OCI-LY7 (cell line): ENCODE results near the gene TRABD2B. TPM values are rescaled to one million over a fixed set of nuclear protein-coding genes. Genes with fewer than 3 reads are reported as not detected.

Experiments
- BruUV-seq: library from RNA; stranded (reverse); fragments of 400-500 nt; replicated peaks from 2 replicates; lab custom pipeline; 2021; lab: Mats Ljungman, UMichigan
- CTCF ChIA-PET: fragments of 300-600 bp; sonication (Branson Sonifier 250); formaldehyde crosslinking; loops from one replicate; lab custom pipeline; 2022; ENCODE audit warnings: antibody characterized with exemption; ENCODE audit not compliant: unreplicated experiment; lab: Charles Lee
- POLR2A ChIA-PET: fragments of 300-600 bp; sonication (Branson Sonifier 250); formaldehyde crosslinking; loops from one replicate; lab custom pipeline; 2022; ENCODE audit warnings: antibody characterized with exemption; lab: Charles Lee
- DNase-seq: peaks from one replicate; pipeline ENCODE4 v3.0.0-alpha.2; 2015; ENCODE audit warnings: low spot score
- H2AFZ ChIP-seq: fragments of 200-600 bp; sonication (generic), shearing (Covaris generic); 2 replicates; pipeline ENCODE4 v1.6.1; 2014; ENCODE audit warnings: mild to moderate bottlenecking, antibody characterized with exemption, low read length, moderate library complexity
- H3K27ac ChIP-seq: fragments of 200-600 bp; sonication (generic); 2 replicates; pipeline ENCODE4 v1.5.1; 2014; ENCODE audit warnings: mixed run types, low read depth, mild to moderate bottlenecking, moderate library complexity, low read length, inconsistent platforms; ENCODE audit not compliant: poor library complexity, severe bottlenecking
- H3K36me3 ChIP-seq: fragments of 200-600 bp; sonication (generic); 2 replicates; pipeline ENCODE4 v1.6.1; 2014; ENCODE audit warnings: mild to moderate bottlenecking, antibody characterized with exemption, low read length, moderate library complexity, mixed read lengths; ENCODE audit not compliant: insufficient read depth
- H3K4me1 ChIP-seq: fragments of 200-600 bp; sonication (generic); 2 replicates; pipeline ENCODE4 v1.5.1; 2014; ENCODE audit warnings: mild to moderate bottlenecking, low read length; ENCODE audit not compliant: insufficient read depth, poor library complexity, severe bottlenecking
- H3K4me2 ChIP-seq: fragments of 200-600 bp; sonication (generic); 2 replicates; pipeline ENCODE4 v1.6.1; 2014; ENCODE audit warnings: mild to moderate bottlenecking, low read length
- H3K4me3 ChIP-seq: fragments of 200-600 bp; sonication (generic); 2 replicates; pipeline ENCODE4 v1.5.1; 2014; ENCODE audit warnings: mild to moderate bottlenecking, low read depth, low read length; ENCODE audit not compliant: poor library complexity, severe bottlenecking
- H3K79me2 ChIP-seq: fragments of 200-600 bp; sonication (generic); 2 replicates; pipeline ENCODE4 v1.6.1; 2016; ENCODE audit warnings: low read depth, mild to moderate bottlenecking, low read length, moderate library complexity, mixed read lengths; ENCODE audit not compliant: insufficient read depth
- H3K9me2 ChIP-seq: fragments of 200-600 bp; sonication (generic); 2 replicates; pipeline ENCODE4 v1.6.1; 2016; ENCODE audit warnings: mild to moderate bottlenecking, low read length, mixed read lengths; ENCODE audit not compliant: insufficient read depth
- H3K9me3 ChIP-seq: fragments of 200-600 bp; sonication (generic); 2 replicates; pipeline ENCODE4 v1.6.1; 2014; ENCODE audit warnings: mild to moderate bottlenecking, mixed run types, low read length, mixed read lengths
- H4K20me1 ChIP-seq: fragments of 200-600 bp; sonication (generic); 2 replicates; pipeline ENCODE4 v1.6.1; 2014; ENCODE audit warnings: mild to moderate bottlenecking, antibody characterized with exemption, low read length, moderate library complexity, mixed read lengths; ENCODE audit not compliant: insufficient read depth
- CTCF ChIP-seq: fragments of 200-600 bp; sonication (generic); conservative IDR thresholded peaks from 2 replicates; pipeline ENCODE4 v1.5.1; 2014; ENCODE audit warnings: mild to moderate bottlenecking, antibody characterized with exemption, low read length, moderate library complexity, mixed read lengths
- EZH2phosphoT487 ChIP-seq: fragments of 200-600 bp; sonication (generic); IDR thresholded peaks from 2 replicates; pipeline ENCODE4 v1.6.1; 2018; ENCODE audit warnings: low read depth, borderline replicate concordance, mild to moderate bottlenecking, mixed run types, antibody characterized with exemption, low read length, moderate library complexity, mixed read lengths
- intact Hi-C: fragments of 100-400 bp; cut with micrococcal nuclease; formaldehyde crosslinking; loops from one replicate; pipeline ENCODE4 v1.10.0; 2022; ENCODE audit not compliant: unreplicated experiment
- total RNA-seq, 2 experiments: library from RNA; depleted of rRNA in 1 of 2; stranded (reverse); fragments of >200 nt in 1 of 2; shearing (Covaris generic) in 1 of 2; gene quantifications; 2 replicates each; pipeline ENCODE4 v1.2.3, GENCODE V29; 2014 to 2022

TRABD2B gene
- total RNA-seq, 2 experiments from 2014 or later, result not detected

GRCh38 chr1:47898133-47898845 lies 98.9 kb downstream of the TRABD2B start:
- Histone ChIP-seq H3K9me2 (no peaks in the 10 kb centered on the region), H3K9me3 (no peaks in the 10 kb centered on the region), H3K79me2 (no peaks in the 10 kb centered on the region), H4K20me1 (no peaks in the 10 kb centered on the region), H3K4me3 (no peak overlapping the region), H3K4me2 (no peak overlapping the region), H2AFZ (no peak overlapping the region), H3K27ac (no peak overlapping the region), H3K4me1 (no peaks in the 10 kb centered on the region), H3K36me3 (no peaks in the 10 kb centered on the region)
- BruUV-seq, result no TSS peak
- no peak for DNase-seq
- TF ChIP-seq EZH2phosphoT487, result no peak
- no peak for TF ChIP-seq CTCF
- intact Hi-C loops, result no loop called here
- ChIA-PET POLR2A (interaction anchor here (0.6 kb wide), 1 partner anchor 955 kb away, joined by 4 read pairs; no protein-coding TSS in a partner anchor), CTCF (no interaction called here)

DNA sequence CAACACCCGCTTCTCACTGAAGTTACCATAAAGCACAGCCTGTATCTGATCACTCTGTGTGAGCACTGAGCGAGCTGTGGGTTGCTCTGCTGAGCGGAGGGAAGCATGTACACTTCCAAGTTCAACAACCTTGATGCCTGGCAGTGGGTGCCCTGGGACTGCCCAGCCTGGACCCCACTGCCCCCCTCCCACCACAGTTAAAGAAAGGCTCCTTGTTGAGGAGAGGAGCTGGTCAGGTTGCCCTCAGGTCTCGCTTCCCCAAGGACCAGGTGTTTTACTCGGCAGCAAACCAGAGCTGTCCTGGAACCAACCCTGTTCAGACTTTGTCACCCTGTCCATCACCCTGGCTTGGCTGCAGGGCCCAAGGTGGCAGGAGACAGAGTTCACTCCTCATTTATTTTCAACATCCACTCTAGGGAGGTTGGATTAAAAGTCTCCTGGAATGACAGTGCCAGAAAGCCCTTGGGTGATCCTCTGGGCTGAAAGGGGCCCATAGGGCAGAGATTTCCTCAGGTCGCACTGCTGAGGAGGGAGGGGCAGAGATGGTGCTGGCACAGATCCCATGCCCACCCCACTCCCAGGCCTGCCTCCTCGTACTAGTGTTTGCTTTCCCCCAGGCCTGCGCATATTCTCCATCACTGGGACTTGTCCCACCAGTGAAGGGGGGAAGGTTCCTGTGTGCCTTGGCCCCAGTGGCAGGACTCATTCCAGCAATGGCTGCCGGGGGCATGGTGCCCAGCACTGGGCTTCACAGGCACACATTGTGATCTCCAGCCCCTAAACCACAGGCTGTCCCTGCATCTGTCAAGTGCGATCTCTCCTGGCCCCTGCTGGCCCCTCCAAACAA lies 101.7 kb downstream of the TRABD2B start:
- no peaks in the 10 kb centered on the region for H3K4me1 ChIP-seq
- intact Hi-C loops, result no loop called here
- H2AFZ ChIP-seq, result no peak overlapping the region
- ChIA-PET POLR2A (no interaction called here), CTCF (no interaction called here)
- DNase-seq, result no peak
- H3K27ac ChIP-seq, result no peak overlapping the region
- BruUV-seq, result no TSS peak
- H3K4me3 ChIP-seq, result no peak overlapping the region
- no peaks in the 10 kb centered on the region for H4K20me1 ChIP-seq
- H3K9me2 ChIP-seq, result no peaks in the 10 kb centered on the region
- H3K4me2 ChIP-seq, result no peak overlapping the region
- H3K9me3 ChIP-seq, result no peaks in the 10 kb centered on the region
- no peaks in the 10 kb centered on the region for H3K79me2 ChIP-seq
- no peaks in the 10 kb centered on the region for H3K36me3 ChIP-seq
- TF ChIP-seq EZH2phosphoT487 (no peak), CTCF (no peak)
